ENCODE measurements around the gene ADSL. TPM values are rescaled to one million over a fixed set of nuclear protein-coding genes. Genes with fewer than 3 reads are reported as not detected.

ADSL gene
- total and polyA plus RNA-seq, 2 of the 4 experiments (the other 2 are of a cell fraction): 93.6 to 229 TPM

GRCh38 chr22:40401981-40402406 lies 55.7 kb downstream of the ADSL start:
- Histone ChIP-seq H3K56ac (ENCODE audit: extremely low read depth, insufficient read depth, low read length) (no peak overlapping the region), H3K18ac (ENCODE audit: low read depth, low read length) (no peak overlapping the region), H3K36me3 (ENCODE audit: control insufficient read depth, insufficient read depth, low read length) (peaks cover 53% of the 10 kb centered on the region), H3K27ac (ENCODE audit: insufficient read depth, low read length) (no peak overlapping the region), H3K4me1 (ENCODE audit: control insufficient read depth, insufficient read depth, low read length) (peaks cover 5% of the 10 kb centered on the region; the same call in 1 of the 2 replicates), H3K79me1 (ENCODE audit: low read depth in 1 of 2, low read length in 2 of 2) (peaks cover 27 to 58% of the 10 kb centered on the region in 2 experiments), H3K9me3 (ENCODE audit: control insufficient read depth, insufficient read depth, low read length) (no peaks in the 10 kb centered on the region), H4K20me1 (ENCODE audit: insufficient read depth, low read length) (peaks cover 22% of the 10 kb centered on the region), H3K27me3 (ENCODE audit: control insufficient read depth, insufficient read depth, low read length) (no peaks in the 10 kb centered on the region), H3K4me2 (ENCODE audit: low read depth, low read length) (no peak overlapping the region), H3K4ac (ENCODE audit: low read depth, low read length) (no peak overlapping the region), H2BK15ac (ENCODE audit: low read depth, low read length) (no peak overlapping the region), H3K23ac (ENCODE audit: low read depth, low read length) (no peak overlapping the region), H4K91ac (ENCODE audit: insufficient read depth, low read depth, low read length) (no peak overlapping the region), H3K14ac (replicated peaks; ENCODE audit: low read depth, low read length) (no peak overlapping the region), H2BK120ac (ENCODE audit: low read depth, low read length) (no peak overlapping the region), H3K9me1 (ENCODE audit: insufficient read depth, low read length) (peaks cover 16% of the 10 kb centered on the region), H2AFZ (replicated peaks; ENCODE audit: low read length, poor library complexity) (no peak overlapping the region), H2AK5ac (ENCODE audit: low read depth, low read length) (no peak overlapping the region), H3K4me3 (ENCODE audit: insufficient read depth, low read depth, low read length) (no peak overlapping the region), H2AK9ac (replicated peaks; ENCODE audit: low read depth, low read length, poor library complexity) (no peak overlapping the region), H4K8ac (ENCODE audit: low read depth in 2 of 2, low read length in 2 of 2) (no peak overlapping the region), H3K9ac (ENCODE audit: low read depth, low read length) (no peak overlapping the region), H2BK5ac (ENCODE audit: low read depth, low read length, poor library complexity, severe bottlenecking) (no peak overlapping the region), H4K5ac (ENCODE audit: low read depth, low read length) (no peak overlapping the region), H2BK20ac (ENCODE audit: low read depth, low read length) (no peak overlapping the region)
- in situ Hi-C loops (cut with MboI; ENCODE audit: low sequenced_read_pairs): no loop called here
- WGBS, 2 experiments (ENCODE audit: extremely low coverage in 2 of 2, insufficient read length in 1 of 2): 100% methylated on average over 2 of the region's 8 CpGs; no CpG with 5 or more reads in 1 of the 2 experiments
- POLR2A ChIA-PET (ENCODE audit: unreplicated experiment): no interaction called here
- dilution Hi-C loops (cut with HindIII; ENCODE audit: low sequenced_read_pairs, unreplicated experiment): no loop called here
- no peak for DNase-seq
- TF ChIP-seq CTCF (conservative IDR thresholded peaks at IDR 0.05; ENCODE audit: low read depth, low read length) (no peak), MAFK (IDR thresholded peaks at IDR 0.05; ENCODE audit: low read depth, low read length) (no peak)
- no peak for ATAC-seq (ENCODE audit: low read depth)
- intact Hi-C loops (cut with micrococcal nuclease): no loop called here
- CTCF ChIA-PET: no interaction called here
- no TSS peak for BruUV-seq (replicated peaks)
